ENCODE results near the gene TNKS2. TPM values are rescaled to one million over a fixed set of nuclear protein-coding genes. Genes with fewer than 3 reads are reported as not detected.
"Not testable (repeated sequence)": the region's sequence is repeated elsewhere in the genome, so short reads cannot be mapped to it uniquely, and the experiment has no call there.

TNKS2 gene
- total and polyA plus RNA-seq, 7 donors = 6.3 to 49.5 (median 29.8) TPM

- Histone ChIP-seq H3K36me3 (ENCODE audit: insufficient read depth in 1 of 2, low read depth in 1 of 2) (peaks cover 6 to 32% of the 10 kb centered on the region in 2 donors), H3K27me3 (ENCODE audit: insufficient read depth in 3 of 3, low read length in 2 of 3) (no peaks in the 10 kb centered on the region), H3K27ac (peak overlapping the region; percentile 96), H3K4me1 (peaks cover 45% of the 10 kb centered on the region), H3K4me3 (peak overlapping the region; percentile 93), H3K9me3 (no peaks in the 10 kb centered on the region)
- WGBS, 3 donors = 35 to 44% (median 39%) methylated on average over 1 of the region's 1 CpG
- ATAC-seq = peak in 1 of 4 donors; percentile 30
- DNase-seq = no peak
- no peak for TF ChIP-seq CTCF (IDR thresholded peaks at IDR 0.05)
- intact Hi-C loops (cut with DNase I) = no loop called here
Measured at GRCh38 chr10:91800756-91801155, 2.5 kb downstream of the TNKS2 start.

DNA sequence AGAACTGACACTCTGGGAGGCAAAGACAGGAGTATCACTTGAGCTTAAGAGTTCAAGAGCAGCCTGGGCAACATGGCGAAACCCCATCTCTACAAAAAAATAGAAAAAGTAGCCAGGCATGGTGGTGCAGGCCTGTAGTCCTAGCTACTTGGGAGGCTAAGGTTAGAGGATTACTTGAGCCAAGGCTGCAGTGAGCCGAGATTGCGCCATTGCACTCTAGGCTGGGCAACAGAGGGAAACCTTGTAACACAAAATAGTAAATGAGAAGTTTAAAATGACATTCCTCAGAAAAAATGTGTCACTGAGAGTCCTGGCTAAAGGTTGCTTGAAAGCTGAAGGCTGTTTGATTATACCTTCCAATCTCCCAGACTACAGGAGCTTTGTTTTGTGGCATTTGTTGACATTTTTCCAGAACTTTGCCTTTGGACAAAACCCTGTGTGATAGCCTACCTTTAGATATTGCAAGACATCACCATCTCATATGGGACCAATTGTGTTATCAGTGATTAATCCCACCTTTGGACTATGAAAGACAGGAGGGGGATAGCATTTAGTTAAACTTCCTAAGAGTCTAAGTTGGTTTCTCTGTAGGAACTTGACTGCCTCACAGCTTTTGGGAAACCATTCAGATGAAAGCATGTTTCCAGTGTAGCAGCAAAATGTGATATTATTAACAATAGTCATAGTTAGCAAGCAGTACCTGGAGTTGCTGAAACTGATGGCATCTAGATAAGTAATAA lies 5.3 kb downstream of the TNKS2 start:
- DNase-seq (no peak), ATAC-seq (no peak)
- H3K4me3 ChIP-seq = peak overlapping the region; percentile 29
- H3K27ac ChIP-seq = peak overlapping the region; percentile 96
- H3K36me3 ChIP-seq (ENCODE audit: insufficient read depth in 1 of 2, low read depth in 1 of 2) = peaks cover 6 to 40% of the 10 kb centered on the region in 2 donors
- H3K9me3 ChIP-seq = no peaks in the 10 kb centered on the region
- 78 to 96% (median 87%) methylated on average over 3 of the region's 3 CpGs for WGBS, 3 donors
- no peak for TF ChIP-seq CTCF (IDR thresholded peaks at IDR 0.05)
- intact Hi-C loops (cut with DNase I) = no loop called here
- H3K27me3 ChIP-seq (ENCODE audit: insufficient read depth in 3 of 3, low read length in 2 of 3) = no peaks in the 10 kb centered on the region
- H3K4me1 ChIP-seq = peaks cover 59% of the 10 kb centered on the region

GRCh38 chr10:91804126-91804510 lies 5.9 kb downstream of the TNKS2 start:
- no peaks in the 10 kb centered on the region for H3K27me3 ChIP-seq (ENCODE audit: insufficient read depth in 3 of 3, low read length in 2 of 3)
- DNase-seq = no peak
- no peaks in the 10 kb centered on the region for H3K9me3 ChIP-seq
- peaks cover 6 to 40% of the 10 kb centered on the region in 2 donors for H3K36me3 ChIP-seq (ENCODE audit: insufficient read depth in 1 of 2, low read depth in 1 of 2)
- H3K27ac ChIP-seq = peak overlapping the region; percentile 96
- ATAC-seq = no peak
- TF ChIP-seq CTCF (IDR thresholded peaks at IDR 0.05) = no peak
- peak overlapping the region; percentile 29 for H3K4me3 ChIP-seq
- peaks cover 64% of the 10 kb centered on the region for H3K4me1 ChIP-seq
- intact Hi-C loops (cut with DNase I) = no loop called here

- WGBS, 3 donors = 61 to 79% (median 63%) methylated on average over 2 of the region's 2 CpGs
- ATAC-seq (peak; percentile 43 to 78 (median 60)), DNase-seq (no peak)
- Histone ChIP-seq H3K36me3 (ENCODE audit: insufficient read depth in 1 of 2, low read depth in 1 of 2) (peaks cover 6 to 45% of the 10 kb centered on the region in 2 donors), H3K27ac (peak overlapping the region; percentile 96), H3K4me3 (peak overlapping the region; percentile 9), H3K9me3 (no peaks in the 10 kb centered on the region), H3K4me1 (peaks cover 68% of the 10 kb centered on the region), H3K27me3 (ENCODE audit: insufficient read depth in 3 of 3, low read length in 2 of 3) (no peaks in the 10 kb centered on the region)
- TF ChIP-seq CTCF (IDR thresholded peaks at IDR 0.05) = no peak
- intact Hi-C loops (cut with DNase I) = no loop called here
Measured at GRCh38 chr10:91805110-91805838, 7.0 kb downstream of the TNKS2 start.

DNA sequence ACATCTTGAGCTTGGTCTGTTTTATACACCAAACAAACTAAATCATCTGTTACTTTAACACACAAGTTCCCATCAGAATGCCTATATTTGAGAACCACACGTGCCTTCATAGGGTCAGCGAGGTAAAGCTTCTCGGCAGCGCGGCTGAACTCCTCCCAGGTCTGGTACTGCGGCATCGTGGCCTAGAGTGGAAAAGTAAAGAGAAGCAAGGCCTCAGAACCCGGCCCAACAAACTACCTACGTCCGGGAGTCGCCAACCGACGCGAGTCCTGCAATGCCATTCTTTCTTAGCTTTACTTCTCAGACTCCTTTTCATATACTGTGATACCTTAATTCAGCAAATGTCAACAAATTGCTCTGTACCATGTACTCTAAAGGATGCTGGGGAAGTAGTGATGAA lies 9.0 kb downstream of the TNKS2 start:
- H3K4me3 ChIP-seq; DNase-seq; H3K9me3 ChIP-seq; intact Hi-C loops (cut with DNase I); H3K27me3 ChIP-seq (ENCODE audit: insufficient read depth in 3 of 3, low read length in 2 of 3): not testable (repeated sequence)
- peak in 1 of 4 donors; percentile 37 for ATAC-seq
- Histone ChIP-seq H3K36me3 (ENCODE audit: insufficient read depth in 1 of 2, low read depth in 1 of 2) (peaks cover 7 to 37% of the 10 kb centered on the region in 2 donors), H3K4me1 (peaks cover 74% of the 10 kb centered on the region), H3K27ac (peak overlapping the region; percentile 27)
- WGBS, 3 donors = 63 to 77% (median 72%) methylated on average over 13 to 14 of the region's 14 CpGs
